ENCODE data around the gene TRIM47. TPM values are rescaled to one million over a fixed set of nuclear protein-coding genes. Genes with fewer than 3 reads are reported as not detected.

TRIM47 gene
- total and polyA plus RNA-seq, 9 donors: 7.2 to 38.3 (median 17.3) TPM

- no peak for DNase-seq
- WGBS, 3 donors: 75 to 80% (median 77%) methylated on average over 7 of the region's 7 CpGs
- no peak overlapping the region for H3K4me3 ChIP-seq
- intact Hi-C loops (cut with DNase I): no loop called here
- no peak overlapping the region for H3K27ac ChIP-seq
- TF ChIP-seq EP300 (IDR thresholded peaks at IDR 0.05) (no peak), POLR2A (IDR thresholded peaks at IDR 0.05) (no peak)
- TF ChIP-seq, protein P1, sequence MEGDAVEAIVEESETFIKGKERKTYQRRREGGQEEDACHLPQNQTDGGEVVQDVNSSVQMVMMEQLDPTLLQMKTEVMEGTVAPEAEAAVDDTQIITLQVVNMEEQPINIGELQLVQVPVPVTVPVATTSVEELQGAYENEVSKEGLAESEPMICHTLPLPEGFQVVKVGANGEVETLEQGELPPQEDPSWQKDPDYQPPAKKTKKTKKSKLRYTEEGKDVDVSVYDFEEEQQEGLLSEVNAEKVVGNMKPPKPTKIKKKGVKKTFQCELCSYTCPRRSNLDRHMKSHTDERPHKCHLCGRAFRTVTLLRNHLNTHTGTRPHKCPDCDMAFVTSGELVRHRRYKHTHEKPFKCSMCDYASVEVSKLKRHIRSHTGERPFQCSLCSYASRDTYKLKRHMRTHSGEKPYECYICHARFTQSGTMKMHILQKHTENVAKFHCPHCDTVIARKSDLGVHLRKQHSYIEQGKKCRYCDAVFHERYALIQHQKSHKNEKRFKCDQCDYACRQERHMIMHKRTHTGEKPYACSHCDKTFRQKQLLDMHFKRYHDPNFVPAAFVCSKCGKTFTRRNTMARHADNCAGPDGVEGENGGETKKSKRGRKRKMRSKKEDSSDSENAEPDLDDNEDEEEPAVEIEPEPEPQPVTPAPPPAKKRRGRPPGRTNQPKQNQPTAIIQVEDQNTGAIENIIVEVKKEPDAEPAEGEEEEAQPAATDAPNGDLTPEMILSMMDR (IDR thresholded peaks at IDR 0.05): no peak
- H3K9me3 ChIP-seq: no peaks in the 10 kb centered on the region
- H3K27me3 ChIP-seq: no peaks in the 10 kb centered on the region
- no peaks in the 10 kb centered on the region for H3K36me3 ChIP-seq
- H3K4me1 ChIP-seq (ENCODE audit: insufficient read depth): peaks cover 3% of the 10 kb centered on the region
Observed at GRCh38 chr17:75829747-75830146, 48.6 kb downstream of the TRIM47 start.

GRCh38 chr17:75828741-75829140 is 49.6 kb downstream of the TRIM47 start:
- no peak for DNase-seq
- intact Hi-C loops (cut with DNase I): no loop called here
- TF ChIP-seq EP300 (IDR thresholded peaks at IDR 0.05) (no peak), POLR2A (IDR thresholded peaks at IDR 0.05) (no peak)
- TF ChIP-seq, protein P1 (IDR thresholded peaks at IDR 0.05): no peak
- no peak overlapping the region for H3K27ac ChIP-seq
- no peaks in the 10 kb centered on the region for H3K36me3 ChIP-seq
- H3K9me3 ChIP-seq: no peaks in the 10 kb centered on the region
- no peaks in the 10 kb centered on the region for H3K27me3 ChIP-seq
- 89 to 94% (median 92%) methylated on average over 19 of the region's 19 CpGs for WGBS, 3 donors
- peaks cover 3% of the 10 kb centered on the region for H3K4me1 ChIP-seq (ENCODE audit: insufficient read depth)
- no peak overlapping the region for H3K4me3 ChIP-seq

GRCh38 chr17:75828076-75828400 is 50.3 kb downstream of the TRIM47 start:
- H3K9me3 ChIP-seq: no peaks in the 10 kb centered on the region
- 58 to 69% (median 62%) methylated on average over 11 of the region's 11 CpGs for WGBS, 3 donors
- intact Hi-C loops (cut with DNase I): no loop called here
- H3K4me3 ChIP-seq: peak overlapping the region; percentile 25
- H3K36me3 ChIP-seq: no peaks in the 10 kb centered on the region
- no peaks in the 10 kb centered on the region for H3K27me3 ChIP-seq
- peaks cover 3% of the 10 kb centered on the region for H3K4me1 ChIP-seq (ENCODE audit: insufficient read depth)
- no peak for DNase-seq
- peak overlapping the region in 1 of 2 donors; percentile 57 for H3K27ac ChIP-seq
- TF ChIP-seq, protein P1 (IDR thresholded peaks at IDR 0.05): no peak
- TF ChIP-seq EP300 (IDR thresholded peaks at IDR 0.05) (no peak), POLR2A (IDR thresholded peaks at IDR 0.05) (no peak)

GRCh38 chr17:75827308-75828075 is 50.9 kb downstream of the TRIM47 start:
- 24 to 48% (median 32%) methylated on average over 5 to 21 of the region's 21 CpGs for WGBS, 3 donors
- TF ChIP-seq, protein P1 (IDR thresholded peaks at IDR 0.05): peak; percentile 40 to 56 (median 55)
- TF ChIP-seq EP300 (IDR thresholded peaks at IDR 0.05): no peak
- DNase-seq: peak; percentile 65 to 85 (median 75)
- Histone ChIP-seq H3K4me3 (peak overlapping the region; percentile 25), H3K4me1 (ENCODE audit: insufficient read depth) (peaks cover 3% of the 10 kb centered on the region), H3K27ac (peak overlapping the region; percentile 21 to 57), H3K36me3 (no peaks in the 10 kb centered on the region), H3K27me3 (no peaks in the 10 kb centered on the region), H3K9me3 (no peaks in the 10 kb centered on the region)
- intact Hi-C loops (cut with DNase I): no loop called here

Data from ovary (tissue), 9 donors.